ENCODE measurements around the gene NFKBIB. TPM values are rescaled to one million over a fixed set of nuclear protein-coding genes. Genes with fewer than 3 reads are reported as not detected.

The NFKBIB gene
- total and polyA plus RNA-seq, 2 of the 8 experiments (the other 6 are each of a cell fraction or from before 2014, with no cell fraction given): 37.3 to 44.1 TPM

DNA sequence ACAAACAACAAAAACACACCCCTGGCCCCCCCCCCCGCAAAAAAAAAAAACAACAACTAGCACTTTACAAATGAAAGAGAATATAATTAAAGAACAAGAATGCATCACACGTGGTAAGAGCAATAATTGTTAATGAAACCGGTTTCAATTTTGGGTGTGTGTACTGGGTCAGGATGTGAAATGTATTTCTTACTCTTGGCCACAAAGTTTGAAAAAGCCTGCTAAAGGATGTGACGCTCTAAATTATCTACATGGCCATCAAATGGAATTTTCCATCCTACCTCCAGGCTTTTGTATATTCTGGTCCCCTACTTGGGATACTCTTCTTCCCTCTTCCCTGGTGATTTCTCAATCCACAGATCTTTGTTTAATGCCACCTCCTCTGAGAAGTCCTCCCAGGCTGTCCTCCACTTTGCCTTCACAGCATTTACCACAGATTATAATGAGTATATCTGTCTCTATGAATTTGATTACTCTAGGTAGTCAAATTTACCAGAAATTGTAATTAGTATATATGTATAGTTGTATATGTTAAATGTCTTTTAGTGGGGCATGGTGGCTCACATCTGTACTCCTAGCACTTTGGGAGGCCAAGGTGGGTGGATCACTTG, 28.7 kb downstream of the NFKBIB start:
- no peak overlapping the region for H2BK15ac ChIP-seq (ENCODE audit: low read length)
- H2BK20ac ChIP-seq (ENCODE audit: low read length): no peak overlapping the region
- no peak overlapping the region for H2AK5ac ChIP-seq (ENCODE audit: low read depth, low read length)
- H2BK120ac ChIP-seq (replicated peaks; ENCODE audit: low read depth, low read length): no peak overlapping the region
- peaks cover 4% of the 10 kb centered on the region; the same call in 1 of the 2 replicates for H3K23me2 ChIP-seq (ENCODE audit: low read depth, low read length)
- H3K36me3 ChIP-seq (ENCODE audit: control insufficient read depth in 2 of 4, insufficient read depth in 4 of 4, low read length in 3 of 4): peaks cover 9 to 32% (median 25%) of the 10 kb centered on the region in 4 experiments
- H2BK12ac ChIP-seq (ENCODE audit: low read depth, low read length): no peak overlapping the region
- no peak overlapping the region for H3K4ac ChIP-seq (replicated peaks; ENCODE audit: insufficient read length, low read depth, low read length)
- peaks cover 0 to 4% of the 10 kb centered on the region in 2 experiments for H4K20me1 ChIP-seq (replicated peaks in 1 of 2; ENCODE audit: control insufficient read depth in 1 of 2, insufficient read depth in 2 of 2, low read length in 2 of 2)
- no peak overlapping the region for H3K23ac ChIP-seq (ENCODE audit: insufficient read length)
- ChIA-PET POLR2A (ENCODE audit: partially characterized antibody) (interaction anchor here (0.6 to 3.0 kb wide), 5 partner anchors 13 to 359 kb away, joined by 3 to 36 read pairs (median 3); no protein-coding TSS in a partner anchor), CTCF (ENCODE audit: partially characterized antibody) (interaction anchor here (1.0 to 9.8 kb wide), 8 partner anchors 10 to 76 kb away, joined by 3 to 120 read pairs (median 6); no protein-coding TSS in a partner anchor)
- H3K79me2 ChIP-seq (ENCODE audit: control insufficient read depth in 1 of 2, insufficient read depth in 2 of 2, low read length in 2 of 2): peaks cover 0 to 45% of the 10 kb centered on the region in 2 experiments; a peak in 2 of 4 replicates
- H3K79me1 ChIP-seq (ENCODE audit: low read depth, low read length): peaks cover 21% of the 10 kb centered on the region
- no peak overlapping the region; a peak in 1 of 4 replicates for H3K4me2 ChIP-seq (ENCODE audit: insufficient read depth in 1 of 2, low read depth in 2 of 2, low read length in 2 of 2)
- H3K27ac ChIP-seq (ENCODE audit: low read depth, low read length): no peak overlapping the region
- no peak overlapping the region for H4K5ac ChIP-seq (ENCODE audit: insufficient read length, low read depth, low read length)
- no peak overlapping the region for H3K9ac ChIP-seq (replicated peaks in 1 of 4; ENCODE audit: extremely low read depth in 1 of 4, low read depth in 3 of 4, low read length in 3 of 4)
- H4K8ac ChIP-seq (ENCODE audit: extremely low read depth, insufficient read depth, low read length): no peak overlapping the region
- WGBS, 2 experiments (ENCODE audit: extremely low coverage in 1 of 2, insufficient coverage in 1 of 2, insufficient read length in 1 of 2, insufficient replicate concordance in 2 of 2, low coverage in 1 of 2, low lambda C conversion rate in 2 of 2, missing lambda C conversion rate in 1 of 2): 92% methylated on average over 4 of the region's 4 CpGs; no CpG with 5 or more reads in 1 of the 2 experiments
- H3K56ac ChIP-seq (replicated peaks; ENCODE audit: insufficient read length, low read depth, low read length): no peak overlapping the region
- no peak overlapping the region for H2BK5ac ChIP-seq (ENCODE audit: low read depth, low read length)
- no peak overlapping the region for H2AFZ ChIP-seq (ENCODE audit: low read length)
- peaks cover 0 to 2% (median under 1%) of the 10 kb centered on the region in 4 experiments; a peak in 3 of 7 replicates for H3K4me1 ChIP-seq (replicated peaks in 1 of 4; ENCODE audit: control insufficient read depth in 3 of 4, insufficient read depth in 4 of 4, low read length in 3 of 4)
- H4K91ac ChIP-seq (replicated peaks; ENCODE audit: insufficient read length, low read length): no peak overlapping the region
- no peaks in the 10 kb centered on the region for H3K9me3 ChIP-seq (ENCODE audit: insufficient read depth in 2 of 2, low read depth in 1 of 2, low read length in 1 of 2)
- no peaks in the 10 kb centered on the region for H3K27me3 ChIP-seq (replicated peaks in 1 of 4; ENCODE audit: control insufficient read depth in 3 of 4, extremely low read depth in 1 of 4, insufficient read depth in 3 of 4, low read length in 3 of 4)
- no peak for DNase-seq (ENCODE audit: low read depth in 1 of 2, low spot score in 2 of 2)
- no peak overlapping the region for H3K14ac ChIP-seq (ENCODE audit: insufficient read length)
- FAIRE-seq: no peak
- no peak overlapping the region for H3K4me3 ChIP-seq (ENCODE audit: extremely low read depth in 1 of 4, insufficient read depth in 2 of 4, low read depth in 3 of 4, low read length in 4 of 4)
- H3K18ac ChIP-seq (ENCODE audit: extremely low read depth, low read length): no peak overlapping the region
- TF ChIP-seq NANOG (IDR thresholded peaks at IDR 0.05; ENCODE audit: insufficient read depth, low read depth, low read length, poor library complexity, severe bottlenecking) (no peak), MAFK (IDR thresholded peaks at IDR 0.05; ENCODE audit: low read depth, low read length) (no peak), BACH1 (IDR thresholded peaks at IDR 0.05; ENCODE audit: low read length) (no peak), JUND (IDR thresholded peaks at IDR 0.05; ENCODE audit: low read length) (no peak), YY1 (IDR thresholded peaks at IDR 0.05; ENCODE audit: low read depth, low read length) (no peak)

All from H1 (cell line).